Choroid plexus epithelial cell (primary cell): ENCODE results near the gene COX10.

ENCODE experiments used
- DNase-seq: peaks from one replicate; pipeline ENCODE4 v3.0.0-alpha.2; 2010; ENCODE audit warnings: low read depth
- H3K4me3 ChIP-seq: 2 replicates; pipeline ENCODE4 v1.5.1; 2011; ENCODE audit warnings: low read depth, mild to moderate bottlenecking, control low read depth, low read length, moderate library complexity
- CTCF ChIP-seq: conservative IDR thresholded peaks from 2 replicates; pipeline ENCODE4 v1.5.1; 2011; ENCODE audit warnings: low read depth, mild to moderate bottlenecking, control low read depth, inconsistent platforms, low read length, moderate library complexity

COX10 gene

GRCh38 chr17:14070344-14070984, 1.2 kb downstream of the COX10 start:
- no peak for TF ChIP-seq CTCF
- H3K4me3 ChIP-seq: no peak overlapping the region
- DNase-seq: no peak

DNA sequence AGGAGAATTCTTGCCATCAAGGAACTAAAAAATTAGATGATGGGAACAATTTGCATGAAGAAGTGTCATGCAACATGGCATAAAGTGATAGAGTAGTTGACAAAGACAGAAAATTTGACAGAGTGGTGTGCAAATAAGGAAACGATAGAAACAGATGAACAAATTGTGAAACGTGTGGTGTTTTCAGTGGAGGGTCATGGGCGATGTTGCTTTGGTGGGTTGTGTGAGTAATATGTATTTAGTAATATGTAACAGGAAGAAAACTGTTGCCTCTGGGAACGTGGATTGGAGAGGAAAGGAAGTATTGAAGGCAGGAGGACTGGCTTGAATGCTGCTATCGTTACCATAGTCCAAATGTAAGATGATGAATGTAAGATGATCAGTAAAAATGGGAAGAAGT, 3.6 kb downstream of the COX10 start:
- no peak for TF ChIP-seq CTCF
- no peak for DNase-seq

DNA sequence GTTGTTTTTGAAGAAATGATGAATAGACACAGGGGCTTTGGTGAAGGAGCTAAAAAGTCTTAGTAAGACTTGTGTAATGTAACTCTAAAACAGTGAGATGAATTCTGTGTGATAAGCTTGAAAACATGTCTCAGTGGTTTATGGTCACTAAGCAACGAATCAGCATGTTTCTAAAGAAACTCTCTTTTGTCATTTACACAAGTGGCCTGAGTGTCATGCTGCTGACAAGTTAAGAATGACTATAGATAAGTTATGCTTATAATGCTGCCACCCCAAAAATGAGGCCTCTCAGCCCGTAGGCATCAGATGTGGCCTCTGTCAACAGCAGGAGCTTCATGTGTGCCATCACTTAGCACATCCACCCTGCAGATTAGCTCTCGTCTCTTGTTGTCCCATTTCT, 8.7 kb downstream of the COX10 start:
- TF ChIP-seq CTCF: no peak
- no peak for DNase-seq
- H3K4me3 ChIP-seq: no peak overlapping the region

More for the DNA sequence above, 3.6 kb downstream of the COX10 start:
- H3K4me3 ChIP-seq: no peak overlapping the region

GRCh38 chr17:14080847-14081251, 11.5 kb downstream of the COX10 start:
- no peak for TF ChIP-seq CTCF
- DNase-seq: peak; percentile 57
- H3K4me3 ChIP-seq: no peak overlapping the region

GRCh38 chr17:14082848-14083247, 13.5 kb downstream of the COX10 start:
- no peak for TF ChIP-seq CTCF
- DNase-seq: no peak
- no peak overlapping the region for H3K4me3 ChIP-seq

- no peak for DNase-seq
- no peak for TF ChIP-seq CTCF
- H3K4me3 ChIP-seq: no peak overlapping the region
Observed at GRCh38 chr17:14084955-14085354, 15.7 kb downstream of the COX10 start.

GRCh38 chr17:14086189-14086588, 16.9 kb downstream of the COX10 start:
- no peak overlapping the region for H3K4me3 ChIP-seq
- TF ChIP-seq CTCF: no peak
- DNase-seq: no peak
